HEK293 (cell line): ENCODE measurements around the gene SF3B2.

Experiments
- CTCF ChIA-PET: fragments of 350-600 bp; formaldehyde crosslinking; extraction: SDS; loops from one replicate; lab custom pipeline; 2021; ENCODE audit warnings: antibody characterized with exemption; lab: Yijun Ruan, JAX
- POLR2A ChIA-PET: fragments of 300-600 bp; formaldehyde crosslinking; extraction: SDS; loops from one replicate; lab custom pipeline; 2020; ENCODE audit warnings: antibody characterized with exemption, inconsistent platforms; lab: Yijun Ruan, JAX
- H3K27ac ChIP-seq: fragments of 200-500 bp; sonication (Bioruptor generic); 2 replicates; pipeline ENCODE4 v1.5.1; 2014; ENCODE audit warnings: low read depth, low read length, control low read depth, inconsistent platforms; ENCODE audit errors: extremely low read depth
- H3K36me3 ChIP-seq, 2 experiments: fragments of 200-500 bp in 1 of 2; sonication (Bioruptor generic) in 1 of 2; 1 replicate in 1 of 2; 2 replicates in 1 of 2; pipeline ENCODE4 v1.5.1; 2014 to 2017; ENCODE audit warnings: inconsistent platforms in 2 of 2, low read length in 2 of 2; ENCODE audit not compliant: control insufficient read depth in 2 of 2, insufficient read depth in 1 of 2
- H3K4me1 ChIP-seq: fragments of 200-500 bp; sonication (Bioruptor generic); 2 replicates; pipeline ENCODE4 v1.5.1; 2014; ENCODE audit warnings: mild to moderate bottlenecking, low read length, inconsistent platforms; ENCODE audit not compliant: control insufficient read depth, insufficient read depth
- H3K4me3 ChIP-seq: 2 replicates; pipeline ENCODE4 v1.5.1; 2011; ENCODE audit warnings: low read depth, mild to moderate bottlenecking, control low read depth, low read length, moderate library complexity
- H3K9me3 ChIP-seq: fragments of 200-500 bp; sonication (Bioruptor generic); 2 replicates; pipeline ENCODE4 v1.5.1; 2014; ENCODE audit warnings: low read depth, low read length, inconsistent platforms; ENCODE audit not compliant: control insufficient read depth, insufficient read depth
- BCL11A ChIP-seq: fragments of 450-650 bp; formaldehyde crosslinking; IDR thresholded peaks from 2 replicates; pipeline ENCODE4 v1.5.1; 2016; ENCODE audit warnings: low read depth, missing biosample characterization, missing genetic modification characterization
- HOXD13 ChIP-seq: sonication (generic); formaldehyde crosslinking; IDR thresholded peaks from 2 replicates; pipeline ENCODE4 v1.8.0; 2022; ENCODE audit warnings: missing genetic modification reagents, borderline replicate concordance
- IKZF3 ChIP-seq: fragments of 450-650 bp; IDR thresholded peaks from 2 replicates; pipeline ENCODE4 v1.5.0; 2018; ENCODE audit warnings: missing biosample characterization, mild to moderate bottlenecking, missing genetic modification characterization, moderate library complexity
- SETDB1 ChIP-seq: IDR thresholded peaks from one replicate; pipeline ENCODE4 v1.6.1; 2017; ENCODE audit warnings: mild to moderate bottlenecking, low read length, moderate library complexity, mixed read lengths; ENCODE audit not compliant: insufficient read length
- WT1 ChIP-seq: fragments of 450-650 bp; formaldehyde crosslinking; IDR thresholded peaks from 2 replicates; pipeline ENCODE4 v1.5.1; 2016; ENCODE audit warnings: missing biosample characterization, missing genetic modification characterization
- YY2 ChIP-seq: fragments of 450-650 bp; formaldehyde crosslinking; IDR thresholded peaks from 2 replicates; pipeline ENCODE4 v1.5.1; 2016; ENCODE audit warnings: missing biosample characterization, missing genetic modification characterization
- ZBTB21 ChIP-seq: fragments of 450-650 bp; formaldehyde crosslinking; IDR thresholded peaks from 2 replicates; pipeline ENCODE4 v1.5.1; 2017; ENCODE audit warnings: missing biosample characterization, missing genetic modification characterization
- ZFHX2 ChIP-seq: fragments of 450-650 bp; formaldehyde crosslinking; conservative IDR thresholded peaks from 2 replicates; pipeline ENCODE4 v1.5.1; 2016; ENCODE audit warnings: missing biosample characterization, missing genetic modification characterization
- ZNF10 ChIP-seq: fragments of 450-650 bp; formaldehyde crosslinking; IDR thresholded peaks from 2 replicates; pipeline ENCODE4 v1.5.1; 2017; ENCODE audit warnings: missing biosample characterization, missing genetic modification characterization
- ZNF121 ChIP-seq: fragments of 450-650 bp; formaldehyde crosslinking; IDR thresholded peaks from 2 replicates; pipeline ENCODE4 v1.5.1; 2016; ENCODE audit warnings: missing biosample characterization, missing genetic modification characterization
- ZNF23 ChIP-seq: fragments of 450-650 bp; formaldehyde crosslinking; IDR thresholded peaks from 2 replicates; pipeline ENCODE4 v1.5.1; 2016; ENCODE audit warnings: missing biosample characterization, missing genetic modification characterization, borderline replicate concordance
- ZNF274 ChIP-seq, 2 experiments: fragments of 200-500 bp in 1 of 2; fragments of 450-650 bp in 1 of 2; sonication (Bioruptor generic) in 1 of 2; formaldehyde crosslinking in 1 of 2; IDR thresholded peaks; 2 replicates each; pipeline versions ENCODE4 v1.5.1 to v1.6.1; 2014 to 2016; ENCODE audit warnings: borderline replicate concordance in 1 of 2, inconsistent platforms in 1 of 2, low read length in 1 of 2, missing biosample characterization in 1 of 2, missing genetic modification characterization in 1 of 2
- ZNF423 ChIP-seq: fragments of 450-650 bp; formaldehyde crosslinking; IDR thresholded peaks from 2 replicates; pipeline ENCODE4 v1.5.1; 2016; ENCODE audit warnings: missing biosample characterization, missing genetic modification characterization
- ZNF473 ChIP-seq: fragments of 450-650 bp; formaldehyde crosslinking; IDR thresholded peaks from 2 replicates; pipeline ENCODE4 v1.5.1; 2017; ENCODE audit warnings: missing biosample characterization, missing genetic modification characterization
- ZNF548 ChIP-seq: fragments of 450-650 bp; formaldehyde crosslinking; IDR thresholded peaks from 2 replicates; pipeline ENCODE4 v1.5.1; 2016; ENCODE audit warnings: missing biosample characterization, missing genetic modification characterization
- ZNF600 ChIP-seq: fragments of 450-650 bp; formaldehyde crosslinking; IDR thresholded peaks from 2 replicates; pipeline ENCODE4 v1.5.1; 2016; ENCODE audit warnings: missing biosample characterization, missing genetic modification characterization
- ZNF660 ChIP-seq: fragments of 450-650 bp; IDR thresholded peaks from 2 replicates; pipeline ENCODE4 v1.5.1; 2018; ENCODE audit warnings: missing biosample characterization, mild to moderate bottlenecking, missing genetic modification characterization
- ZNF677 ChIP-seq: fragments of 450-650 bp; IDR thresholded peaks from 2 replicates; pipeline ENCODE4 v1.5.0; 2018; ENCODE audit warnings: missing biosample characterization, mild to moderate bottlenecking, missing genetic modification characterization, moderate library complexity
- ZSCAN16 ChIP-seq: fragments of 450-650 bp; formaldehyde crosslinking; IDR thresholded peaks from 2 replicates; pipeline ENCODE4 v1.5.1; 2016; ENCODE audit warnings: missing biosample characterization, missing genetic modification characterization
- TF ChIP-seq, protein P1 (sequence below): fragments of 450-650 bp; formaldehyde crosslinking; conservative IDR thresholded peaks from 2 replicates; pipeline ENCODE4 v1.5.1; 2016; ENCODE audit warnings: low read depth, missing biosample characterization, missing genetic modification characterization

Gene SF3B2

GRCh38 chr11:66073669-66074068 lies 21.5 kb downstream of the SF3B2 start:
- CTCF ChIA-PET: interaction anchor here (1.1 kb wide), 2 partner anchors 28 to 62 kb away, joined by 3 read pairs; no protein-coding TSS in a partner anchor
- no peak overlapping the region for H3K27ac ChIP-seq
- POLR2A ChIA-PET: interaction anchor here (1.0 kb wide), 1 partner anchor 21 kb away, joined by 4 read pairs; the partner anchor contains the start of gene SF3B2
- no peaks in the 10 kb centered on the region; the same call in none of the 2 replicates for H3K4me1 ChIP-seq
- no peak overlapping the region for H3K4me3 ChIP-seq
- H3K36me3 ChIP-seq: peaks cover 0 to 35% of the 10 kb centered on the region in 2 experiments; a peak in 2 of 3 replicates
- H3K9me3 ChIP-seq: no peaks in the 10 kb centered on the region
- TF ChIP-seq HOXD13 (CRISPR knock-in tag) (no peak), ZNF23 (no peak), ZNF660 (no peak), YY2 (tag by site-specific recombination) (no peak), ZNF423 (tag by site-specific recombination) (no peak), WT1 (tag by site-specific recombination) (no peak), ZNF274 (IDR thresholded peaks at IDR 0.05; ENCODE audit: low read length) (no peak), ZNF274 (tag by site-specific recombination; IDR thresholded peaks at IDR 0.05; ENCODE audit: borderline replicate concordance) (no peak), BCL11A (tag by site-specific recombination) (no peak), ZNF10 (tag by site-specific recombination) (no peak), ZSCAN16 (no peak), ZNF473 (tag by site-specific recombination) (no peak), SETDB1 (no peak), ZNF548 (tag by site-specific recombination) (no peak), ZFHX2 (no peak), ZNF677 (tag by site-specific recombination) (no peak)
- TF ChIP-seq, protein P1, sequence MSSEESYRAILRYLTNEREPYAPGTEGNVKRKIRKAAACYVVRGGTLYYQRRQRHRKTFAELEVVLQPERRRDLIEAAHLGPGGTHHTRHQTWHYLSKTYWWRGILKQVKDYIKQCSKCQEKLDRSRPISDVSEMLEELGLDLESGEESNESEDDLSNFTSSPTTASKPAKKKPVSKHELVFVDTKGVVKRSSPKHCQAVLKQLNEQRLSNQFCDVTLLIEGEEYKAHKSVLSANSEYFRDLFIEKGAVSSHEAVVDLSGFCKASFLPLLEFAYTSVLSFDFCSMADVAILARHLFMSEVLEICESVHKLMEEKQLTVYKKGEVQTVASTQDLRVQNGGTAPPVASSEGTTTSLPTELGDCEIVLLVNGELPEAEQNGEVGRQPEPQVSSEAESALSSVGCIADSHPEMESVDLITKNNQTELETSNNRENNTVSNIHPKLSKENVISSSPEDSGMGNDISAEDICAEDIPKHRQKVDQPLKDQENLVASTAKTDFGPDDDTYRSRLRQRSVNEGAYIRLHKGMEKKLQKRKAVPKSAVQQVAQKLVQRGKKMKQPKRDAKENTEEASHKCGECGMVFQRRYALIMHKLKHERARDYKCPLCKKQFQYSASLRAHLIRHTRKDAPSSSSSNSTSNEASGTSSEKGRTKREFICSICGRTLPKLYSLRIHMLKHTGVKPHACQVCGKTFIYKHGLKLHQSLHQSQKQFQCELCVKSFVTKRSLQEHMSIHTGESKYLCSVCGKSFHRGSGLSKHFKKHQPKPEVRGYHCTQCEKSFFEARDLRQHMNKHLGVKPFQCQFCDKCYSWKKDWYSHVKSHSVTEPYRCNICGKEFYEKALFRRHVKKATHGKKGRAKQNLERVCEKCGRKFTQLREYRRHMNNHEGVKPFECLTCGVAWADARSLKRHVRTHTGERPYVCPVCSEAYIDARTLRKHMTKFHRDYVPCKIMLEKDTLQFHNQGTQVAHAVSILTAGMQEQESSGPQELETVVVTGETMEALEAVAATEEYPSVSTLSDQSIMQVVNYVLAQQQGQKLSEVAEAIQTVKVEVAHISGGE (tag by site-specific recombination): no peak

DNA sequence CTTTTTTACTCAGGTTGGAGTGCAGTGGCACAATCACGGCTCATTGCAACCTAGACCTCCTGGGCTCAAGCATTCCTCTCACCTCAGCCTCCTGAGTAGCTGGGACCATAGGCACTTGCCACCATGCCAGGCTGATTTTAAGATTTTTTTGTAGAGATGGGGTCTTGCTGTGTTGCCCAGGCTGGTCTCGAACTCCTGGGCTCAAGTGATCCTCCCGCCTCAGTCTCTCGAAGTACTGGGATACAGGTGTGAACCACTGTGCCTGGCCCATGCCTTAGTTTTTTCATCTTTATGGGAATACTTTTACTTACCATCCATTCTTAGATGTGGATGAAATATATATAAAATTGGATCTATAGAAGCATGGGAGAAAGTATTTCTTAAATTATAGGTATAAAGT lies 23.1 kb downstream of the SF3B2 start:
- peak; percentile 84 for TF ChIP-seq ZNF121 (tag by site-specific recombination)
- TF ChIP-seq ZNF274 (IDR thresholded peaks at IDR 0.05; ENCODE audit: low read length): no peak
- no peak for TF ChIP-seq ZNF274 (tag by site-specific recombination; IDR thresholded peaks at IDR 0.05; ENCODE audit: borderline replicate concordance)
- Histone ChIP-seq H3K27ac (no peak overlapping the region), H3K4me3 (no peak overlapping the region), H3K9me3 (no peaks in the 10 kb centered on the region), H3K36me3 (peaks cover 0 to 26% of the 10 kb centered on the region in 2 experiments; a peak in 2 of 3 replicates), H3K4me1 (no peaks in the 10 kb centered on the region; the same call in none of the 2 replicates)
- ChIA-PET CTCF (interaction anchor here (0.6 kb wide), 2 partner anchors 28 to 63 kb away, joined by 3 to 4 read pairs; no protein-coding TSS in a partner anchor), POLR2A (interaction anchor here (0.6 kb wide), 3 partner anchors 12 to 1887 kb away, joined by 3 to 4 read pairs (median 4); no protein-coding TSS in a partner anchor)

DNA sequence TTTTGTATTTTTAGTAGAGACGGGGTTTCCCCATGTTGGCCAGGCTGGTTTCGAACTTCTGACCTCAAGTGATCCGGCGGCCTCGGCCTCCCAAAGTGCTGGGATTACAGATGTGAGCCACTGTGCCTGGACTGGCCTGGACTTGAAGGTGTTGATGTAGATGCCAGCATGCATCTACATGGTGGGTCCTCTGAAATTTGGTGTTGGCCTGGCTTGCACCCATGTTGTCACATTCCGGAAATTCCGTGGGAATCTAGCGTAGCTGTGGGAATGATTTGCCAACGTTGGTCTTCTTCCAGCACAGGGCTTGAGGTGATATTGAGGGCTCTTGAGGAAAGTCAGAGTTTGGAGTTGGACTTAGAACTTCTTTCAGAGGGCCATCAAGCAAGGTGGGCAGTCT lies 24.4 kb downstream of the SF3B2 start:
- no peak overlapping the region for H3K4me3 ChIP-seq
- no peaks in the 10 kb centered on the region; the same call in 1 of the 2 replicates for H3K4me1 ChIP-seq
- no peaks in the 10 kb centered on the region for H3K9me3 ChIP-seq
- peaks cover 0 to 26% of the 10 kb centered on the region in 2 experiments; a peak in 2 of 3 replicates for H3K36me3 ChIP-seq
- no peak overlapping the region for H3K27ac ChIP-seq
- POLR2A ChIA-PET: interaction anchor here (1.0 to 1.2 kb wide), 2 partner anchors 17 to 44 kb away, joined by 3 read pairs; no protein-coding TSS in a partner anchor
- CTCF ChIA-PET: interaction anchor here (0.6 to 1.2 kb wide), 6 partner anchors 8 to 186 kb away, joined by 3 to 4 read pairs (median 3); no protein-coding TSS in a partner anchor
- TF ChIP-seq IKZF3 (tag by site-specific recombination) (0 out of 2 replicates have a peak, but pooled peaks have one; percentile 37), ZNF548 (tag by site-specific recombination) (no peak), ZBTB21 (no peak), ZNF600 (tag by site-specific recombination) (0 out of 2 replicates have a peak, but pooled peaks have one; percentile 11)
